GM18502 (cell line): Measurements from ENCODE around the gene NFIB.

Experiments used
- ATAC-seq: cut with Tn5 transposase; IDR thresholded peaks from one replicate; pipeline ENCODE4 v1.9.1; 2021; ENCODE audit warnings: mild to moderate bottlenecking; ENCODE audit not compliant: unreplicated experiment, poor library complexity

Gene NFIB

DNA sequence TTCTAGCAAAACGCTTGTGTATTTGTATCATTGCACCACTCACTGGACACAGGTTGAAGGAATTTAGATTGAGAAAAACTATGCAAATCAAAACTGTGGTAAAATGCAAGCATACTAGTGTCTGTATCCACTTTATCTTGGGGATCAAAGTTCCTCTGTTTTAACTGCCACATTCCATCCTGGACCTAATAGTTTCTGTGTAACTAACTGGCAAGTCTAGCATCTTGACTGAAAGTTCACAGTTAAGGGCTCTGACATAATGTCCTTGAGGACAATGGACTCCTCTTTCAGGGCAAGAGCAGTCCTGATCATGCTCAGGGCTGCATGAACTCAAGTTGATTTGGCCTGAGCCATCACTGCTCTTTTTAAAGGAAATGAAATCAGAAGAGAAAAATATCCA, 30.7 kb downstream of the NFIB start:
- no peak for ATAC-seq

- no peak for ATAC-seq
These were observed 32.1 kb downstream of the NFIB start for GRCh38 chr9:14281876-14282275.

DNA sequence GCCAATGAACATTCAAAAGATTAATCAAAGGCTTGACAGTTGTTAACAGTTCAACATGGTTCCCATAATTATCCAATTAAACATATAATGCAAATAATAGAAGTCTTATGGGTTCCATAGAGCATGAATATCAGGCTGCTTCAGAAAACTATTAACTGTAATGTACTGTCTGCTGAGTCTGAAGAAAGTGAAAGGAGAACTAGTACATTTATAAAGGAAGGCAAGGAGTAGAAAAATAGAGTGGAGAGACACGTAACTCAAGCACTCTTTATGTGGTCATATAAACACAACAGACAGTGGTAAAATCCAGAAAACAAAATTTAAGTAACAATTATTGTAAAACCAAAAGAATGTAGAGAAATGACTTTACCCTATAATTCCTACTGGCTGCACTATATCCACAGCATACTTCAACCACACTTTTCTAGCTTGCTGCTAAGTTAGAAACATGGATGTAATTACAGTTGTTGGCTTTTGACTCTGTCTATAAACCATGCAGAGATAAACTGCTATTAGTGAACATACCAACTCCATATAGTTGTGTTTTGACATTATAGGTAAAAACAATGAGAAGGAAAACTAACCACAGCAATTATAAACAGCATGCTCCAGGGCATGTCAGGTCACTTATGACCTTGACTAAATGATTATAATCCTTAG, 32.7 kb downstream of the NFIB start:
- ATAC-seq = no peak

DNA sequence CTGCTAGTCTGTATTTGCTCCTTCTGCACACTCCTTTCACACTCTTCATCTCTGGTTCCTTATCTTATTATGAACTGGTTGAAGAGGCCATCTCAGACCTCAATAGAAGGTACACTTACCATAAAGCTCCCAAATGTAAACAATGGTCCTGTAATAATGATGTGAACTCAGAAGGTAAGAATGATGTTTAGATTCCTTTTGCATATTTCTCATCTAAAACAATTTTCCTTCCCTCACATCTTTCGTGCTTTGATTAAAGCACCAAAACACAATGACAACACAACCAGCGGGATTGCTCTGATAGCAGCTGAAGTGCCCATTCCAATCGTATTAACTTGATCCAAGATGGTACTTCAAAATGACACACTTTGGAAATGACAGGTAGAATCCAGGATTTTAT, 34.3 kb downstream of the NFIB start:
- ATAC-seq = no peak

DNA sequence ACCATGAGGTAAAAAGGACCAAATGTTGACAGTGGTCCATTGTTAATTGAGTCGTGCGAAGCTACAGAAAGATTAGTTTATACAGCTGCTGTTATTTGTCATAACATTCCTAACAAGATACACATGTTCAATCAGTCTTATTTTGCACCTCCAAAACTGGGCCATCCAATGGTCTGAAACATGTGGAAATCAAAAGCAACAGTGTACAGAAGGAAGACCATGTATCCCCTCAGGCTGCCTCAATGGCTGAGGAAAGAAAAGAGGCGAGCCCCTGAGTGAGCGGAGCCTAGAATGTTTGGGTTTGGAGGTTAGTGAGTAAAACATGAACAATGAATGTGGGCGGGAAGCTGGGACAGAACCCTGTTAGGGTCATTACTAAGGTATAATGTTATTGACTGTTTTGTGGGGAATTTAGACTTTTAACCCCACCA, 35.6 kb downstream of the NFIB start:
- no peak for ATAC-seq

- ATAC-seq = no peak
These were observed 36.2 kb downstream of the NFIB start for GRCh38 chr9:14277761-14278160.

GRCh38 chr9:14277244-14277643, 36.7 kb downstream of the NFIB start:
- no peak for ATAC-seq

GRCh38 chr9:14275331-14275730, 38.6 kb downstream of the NFIB start:
- no peak for ATAC-seq

DNA sequence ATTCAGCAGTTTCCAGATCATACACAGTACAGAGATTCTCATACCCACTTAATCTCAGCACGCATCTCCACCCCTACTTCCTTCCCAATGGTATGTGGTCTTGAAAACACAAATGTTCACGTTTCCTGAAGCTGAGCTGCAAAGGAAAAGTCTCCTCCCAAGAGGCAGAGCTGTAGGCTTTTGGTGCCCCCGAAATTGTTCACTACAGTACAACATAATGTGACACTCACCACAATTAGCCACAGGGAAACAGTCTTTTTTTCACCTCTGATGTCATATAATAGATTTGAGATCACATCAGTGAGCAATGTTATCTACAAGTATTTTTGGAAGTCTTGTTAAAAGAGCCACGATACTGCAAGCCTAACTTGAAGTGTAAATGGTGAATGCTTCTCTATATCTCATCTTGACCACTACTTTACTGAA, 40.2 kb downstream of the NFIB start:
- ATAC-seq = no peak

DNA sequence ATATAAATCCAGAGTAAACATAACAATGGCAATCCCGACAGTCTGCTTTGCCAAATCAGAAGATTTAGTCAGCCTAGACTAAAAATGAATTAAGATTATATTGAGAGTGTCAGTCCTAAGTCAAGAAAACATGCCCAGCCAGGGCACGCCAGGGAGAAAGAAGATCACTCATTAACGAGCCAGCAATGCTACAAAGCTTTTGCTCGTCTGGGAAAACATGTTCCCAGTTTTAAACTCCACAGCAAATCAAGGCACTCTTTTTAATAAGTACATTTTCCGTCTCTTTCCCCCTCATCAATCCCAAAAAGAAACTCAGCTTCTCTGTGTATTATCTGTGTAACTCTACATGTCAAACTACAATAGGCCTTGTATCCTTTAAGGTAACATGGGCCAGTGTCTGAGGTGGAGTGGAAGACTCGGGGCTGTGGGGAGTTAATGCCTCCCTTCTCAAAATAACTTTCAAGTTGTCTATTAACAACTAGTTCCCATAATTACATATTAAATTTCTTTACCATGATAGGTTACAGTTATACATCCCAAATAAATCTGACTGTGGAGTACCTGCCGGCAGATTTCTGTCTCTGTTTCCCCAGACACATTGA, 40.9 kb downstream of the NFIB start:
- no peak for ATAC-seq

GRCh38 chr9:14271093-14271673, 42.8 kb downstream of the NFIB start:
- no peak for ATAC-seq

- no peak for ATAC-seq
These were observed 43.4 kb downstream of the NFIB start for GRCh38 chr9:14270358-14271092.

GRCh38 chr9:14269916-14270315, 44.0 kb downstream of the NFIB start:
- no peak for ATAC-seq

DNA sequence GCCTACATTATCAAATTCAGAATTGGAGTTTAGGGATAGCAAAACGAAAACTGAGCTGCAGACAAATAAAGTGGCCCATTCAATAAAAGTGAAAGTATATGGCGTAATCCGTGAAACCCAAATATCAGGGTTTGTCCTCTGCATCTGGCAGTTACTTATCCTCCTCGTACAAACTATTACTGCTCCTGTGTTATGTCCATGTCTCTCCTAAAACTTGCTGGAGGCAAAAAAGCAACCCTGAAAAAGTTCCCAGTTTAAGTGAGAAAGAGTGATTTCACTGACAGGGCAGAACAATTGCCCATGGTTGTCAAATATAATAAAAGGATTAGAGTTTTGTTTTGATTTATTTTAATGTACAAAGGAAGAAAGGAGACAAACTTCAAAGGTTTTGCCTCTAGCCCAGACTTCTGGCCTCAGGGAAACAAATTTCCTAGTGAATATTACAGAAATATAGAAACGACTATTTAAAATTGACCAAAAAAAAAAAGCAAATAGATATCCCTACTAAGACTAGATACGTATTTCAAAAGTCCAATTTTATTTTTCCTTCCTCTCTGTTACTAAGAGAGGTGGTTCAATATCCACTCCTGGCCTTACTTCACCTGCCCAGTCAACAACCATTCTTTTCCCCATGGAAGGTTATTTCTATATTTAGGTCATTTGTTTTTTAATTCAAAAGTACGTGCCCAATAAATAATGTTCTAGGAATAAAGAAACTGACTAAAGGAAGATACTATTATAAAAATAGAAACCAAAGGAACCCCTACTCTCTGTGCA, 50.0 kb downstream of the NFIB start:
- ATAC-seq = no peak

GRCh38 chr9:14262827-14263226, 51.1 kb downstream of the NFIB start:
- no peak for ATAC-seq

GRCh38 chr9:14261616-14262015, 52.3 kb downstream of the NFIB start:
- ATAC-seq = no peak

GRCh38 chr9:14260101-14260500, 53.8 kb downstream of the NFIB start:
- no peak for ATAC-seq

DNA sequence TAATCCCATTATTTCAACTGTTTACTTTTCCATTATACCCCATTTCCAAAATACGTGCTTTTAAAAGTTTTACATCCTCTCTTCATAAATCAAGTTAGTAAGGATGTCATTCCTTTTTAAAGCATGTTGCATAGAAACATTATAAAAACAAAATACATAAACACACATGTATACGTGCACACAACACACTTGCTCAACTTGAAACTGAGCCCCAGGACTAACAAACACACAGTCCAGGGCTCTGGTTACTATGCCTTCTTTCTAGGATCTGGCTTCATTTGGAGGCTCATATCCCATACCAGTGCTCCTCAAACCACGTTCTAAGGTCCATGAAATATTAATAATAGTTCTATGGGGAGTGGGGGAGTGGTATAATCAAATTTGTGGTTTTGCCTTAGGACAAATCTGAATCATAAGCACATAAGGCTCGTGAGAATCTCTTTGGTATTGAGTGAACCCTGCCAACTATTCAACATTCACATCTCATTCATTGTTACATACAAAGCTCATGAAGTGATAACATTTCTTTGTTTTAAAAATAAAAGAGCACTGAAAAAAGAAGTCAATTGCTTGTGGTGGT, 55.2 kb downstream of the NFIB start:
- no peak for ATAC-seq

- ATAC-seq = no peak
These were observed 55.8 kb downstream of the NFIB start for GRCh38 chr9:14258156-14258555.

- ATAC-seq = no peak
These were observed 57.4 kb downstream of the NFIB start for GRCh38 chr9:14256588-14256987.
